GM19468 (cell line): ENCODE results near the gene THUMPD2.
A peak's percentile ranks its signal among the peaks of the same experiment; 100 is the strongest.
"Not testable (repeated sequence)": the region's sequence is repeated elsewhere in the genome, so short reads cannot be mapped to it uniquely, and the experiment has no call there.

Experiments
- ATAC-seq: cut with Tn5 transposase; IDR thresholded peaks from one replicate; pipeline ENCODE4 v1.9.1; 2021; ENCODE audit warnings: mild to moderate bottlenecking, moderate library complexity, moderate number of reproducible peaks; ENCODE audit not compliant: unreplicated experiment; ENCODE audit errors: extremely low read depth

The THUMPD2 gene

GRCh38 chr2:39762448-39762847 lies 16.6 kb downstream of the THUMPD2 start:
- ATAC-seq, result no peak

DNA sequence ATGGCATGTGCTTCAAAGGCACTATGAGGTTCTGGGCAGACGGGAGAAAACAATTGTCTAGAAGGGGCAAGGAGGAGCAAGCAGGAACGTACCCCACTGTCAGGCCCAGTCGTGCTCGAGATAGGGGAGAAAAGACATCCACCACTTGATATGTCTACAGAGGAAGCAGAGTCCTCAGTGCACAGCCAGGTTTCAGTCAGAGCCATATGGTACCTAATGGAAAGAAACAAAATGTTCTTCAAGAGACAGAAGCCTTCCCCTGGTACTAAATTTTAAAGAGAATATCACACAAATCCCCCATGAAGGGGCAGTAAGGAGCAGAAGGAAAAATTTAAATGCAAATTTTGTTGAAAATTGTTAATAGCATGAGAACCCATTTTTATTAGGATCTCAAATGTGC lies 21.9 kb downstream of the THUMPD2 start:
- ATAC-seq, result no peak

- ATAC-seq, result no peak
Measured at GRCh38 chr2:39755466-39755865, 23.6 kb downstream of the THUMPD2 start.

DNA sequence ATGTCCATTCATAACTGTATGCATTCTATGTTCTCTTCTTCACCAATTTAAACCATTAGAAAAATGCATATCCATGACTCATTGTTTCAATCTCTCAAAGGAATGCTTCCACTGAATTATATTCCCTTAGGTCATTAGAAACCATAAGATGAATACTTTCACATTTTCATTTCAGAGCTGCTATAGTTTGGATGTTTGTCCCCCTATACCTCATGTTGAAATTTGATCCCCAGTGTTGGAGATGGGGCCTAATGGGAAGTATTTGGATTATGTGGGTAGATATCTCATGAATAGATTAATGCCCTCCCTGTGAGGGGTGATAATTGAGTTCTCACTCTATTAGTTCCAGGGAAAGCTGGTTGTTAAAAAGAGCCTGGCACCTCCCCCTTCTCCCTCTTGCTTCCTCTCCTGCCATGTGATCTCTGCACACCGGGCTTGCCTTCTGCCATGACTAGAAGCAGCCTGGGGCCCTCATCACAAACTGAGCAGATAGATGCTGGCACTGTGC lies 35.7 kb downstream of the THUMPD2 start:
- no peak for ATAC-seq

GRCh38 chr2:39741871-39742270 lies 37.2 kb downstream of the THUMPD2 start:
- no peak for ATAC-seq

DNA sequence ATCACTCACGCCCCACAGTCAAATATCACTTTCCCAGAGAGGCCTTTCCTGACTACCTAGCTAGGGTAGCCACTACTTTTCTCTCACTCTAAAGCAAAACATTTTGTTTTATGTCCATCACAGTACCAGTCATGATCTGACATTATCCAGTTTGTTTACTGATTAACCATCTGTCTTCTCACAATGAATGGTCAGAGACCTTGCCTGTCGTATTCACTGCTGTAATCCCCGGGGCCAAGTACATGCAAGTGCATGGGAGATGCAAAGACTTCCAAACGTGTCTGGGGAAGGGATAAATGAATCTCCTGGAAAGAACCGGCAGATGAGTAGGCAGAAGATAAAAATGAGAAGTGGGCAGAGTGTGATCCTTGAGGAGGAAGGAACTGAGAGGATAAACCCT lies 39.7 kb downstream of the THUMPD2 start:
- ATAC-seq, result no peak

DNA sequence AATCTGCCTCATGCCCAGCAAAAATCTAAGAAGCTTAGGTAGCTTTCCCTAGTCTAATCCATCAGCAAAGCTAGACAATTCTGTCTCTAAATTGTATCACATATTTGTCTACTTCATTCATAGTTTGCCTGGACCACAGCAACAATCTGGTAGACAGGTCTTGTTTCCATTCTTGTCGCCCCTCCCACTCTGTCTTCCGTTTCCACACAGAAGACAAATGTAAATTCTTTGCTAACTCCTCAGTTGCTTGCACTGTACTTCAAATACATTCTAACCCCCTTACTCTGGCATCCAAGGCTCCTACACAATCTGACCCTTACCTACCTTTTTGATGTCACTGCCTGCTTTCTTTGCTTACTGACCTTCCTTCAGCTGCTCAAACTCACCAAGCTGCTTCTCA lies 40.1 kb downstream of the THUMPD2 start:
- no peak for ATAC-seq

GRCh38 chr2:39737661-39738060 lies 41.4 kb downstream of the THUMPD2 start:
- no peak for ATAC-seq

DNA sequence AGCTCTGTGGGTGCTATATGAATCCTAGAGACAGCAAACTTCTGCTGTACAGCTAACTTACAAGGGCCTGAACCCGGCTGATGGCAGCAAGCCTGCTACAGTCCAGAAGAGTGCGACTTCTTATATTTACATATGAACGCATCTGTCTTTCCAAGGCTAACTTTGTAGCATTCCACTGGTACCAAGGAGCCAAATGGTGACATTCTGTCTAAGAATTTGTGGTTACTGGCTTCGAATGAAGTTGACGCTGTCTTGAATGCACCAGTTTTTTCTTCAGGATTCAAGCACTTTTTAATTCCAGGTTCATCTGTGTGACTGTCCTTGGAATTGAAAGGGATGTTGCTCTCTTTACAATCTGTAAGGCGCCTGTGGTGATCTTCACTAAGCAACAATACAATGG lies 42.4 kb downstream of the THUMPD2 start:
- ATAC-seq, result no peak

GRCh38 chr2:39735648-39736047 lies 43.4 kb downstream of the THUMPD2 start:
- no peak for ATAC-seq

DNA sequence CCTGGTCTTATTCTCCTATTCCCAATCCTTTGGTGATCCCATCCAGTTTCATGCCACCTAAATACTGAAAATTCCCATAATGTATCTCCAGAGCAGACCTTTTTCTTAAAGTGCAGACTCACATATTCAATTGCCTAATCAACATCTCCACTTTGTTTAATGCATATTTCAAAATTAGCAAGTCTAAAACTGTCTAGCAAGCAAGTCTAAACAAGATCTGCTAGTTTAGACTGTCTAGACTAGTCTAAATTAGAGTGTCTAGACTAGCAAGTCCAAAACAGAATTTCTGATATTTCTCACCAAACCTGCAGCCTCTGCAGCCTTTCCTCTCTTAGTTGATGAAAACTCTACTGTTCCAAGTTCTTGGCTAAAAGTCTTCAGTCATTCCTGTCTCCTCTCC lies 44.6 kb downstream of the THUMPD2 start:
- no peak for ATAC-seq

DNA sequence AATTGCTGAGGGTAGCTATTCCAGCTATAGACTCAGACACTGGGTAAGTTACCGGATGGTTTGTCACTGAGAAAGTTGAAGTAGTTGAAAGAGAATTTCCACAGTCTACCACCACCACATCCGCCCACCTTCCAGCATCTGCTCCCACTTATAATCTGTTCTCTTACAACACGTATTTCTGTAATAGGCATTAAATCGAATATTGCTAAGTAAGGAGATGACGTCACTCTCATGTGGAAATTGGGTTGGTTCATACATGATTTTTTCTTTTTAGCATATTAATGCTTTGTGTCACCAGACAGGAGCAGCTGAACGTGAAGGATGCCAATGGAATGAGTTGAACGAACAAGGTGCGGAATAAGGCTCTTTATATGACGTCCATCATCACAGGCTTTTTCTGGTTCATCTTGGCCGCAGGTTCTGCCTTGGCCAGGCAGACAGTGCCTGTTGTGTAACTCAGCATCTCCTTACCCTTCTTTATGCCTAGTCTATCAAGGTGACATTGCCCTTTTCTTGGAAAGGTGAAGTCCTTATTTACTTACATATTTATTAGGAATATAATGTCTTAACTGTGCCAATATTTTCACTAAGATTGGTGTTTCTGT lies 45.9 kb downstream of the THUMPD2 start:
- ATAC-seq, result no peak

- ATAC-seq, result no peak
Measured at GRCh38 chr2:39732482-39732881, 46.6 kb downstream of the THUMPD2 start.

DNA sequence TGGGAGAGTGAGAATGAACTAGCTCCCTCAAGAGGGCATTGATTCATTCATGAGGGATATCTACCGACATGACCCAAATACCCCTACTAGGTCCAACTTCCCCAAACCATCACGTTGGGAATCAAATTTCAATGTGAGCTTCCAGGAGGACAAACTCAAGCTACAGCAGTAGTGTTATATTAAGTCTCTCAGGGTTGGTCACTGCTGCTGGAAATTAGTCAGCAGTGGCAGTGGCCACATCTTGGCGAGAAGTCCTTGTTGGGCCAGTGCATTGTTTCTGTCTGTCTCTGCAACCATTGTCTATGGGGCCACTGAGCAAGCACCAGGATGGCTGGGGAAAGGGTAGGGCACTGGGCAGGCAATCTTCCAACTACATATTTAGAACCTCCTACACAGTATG lies 47.5 kb downstream of the THUMPD2 start:
- no peak for ATAC-seq

DNA sequence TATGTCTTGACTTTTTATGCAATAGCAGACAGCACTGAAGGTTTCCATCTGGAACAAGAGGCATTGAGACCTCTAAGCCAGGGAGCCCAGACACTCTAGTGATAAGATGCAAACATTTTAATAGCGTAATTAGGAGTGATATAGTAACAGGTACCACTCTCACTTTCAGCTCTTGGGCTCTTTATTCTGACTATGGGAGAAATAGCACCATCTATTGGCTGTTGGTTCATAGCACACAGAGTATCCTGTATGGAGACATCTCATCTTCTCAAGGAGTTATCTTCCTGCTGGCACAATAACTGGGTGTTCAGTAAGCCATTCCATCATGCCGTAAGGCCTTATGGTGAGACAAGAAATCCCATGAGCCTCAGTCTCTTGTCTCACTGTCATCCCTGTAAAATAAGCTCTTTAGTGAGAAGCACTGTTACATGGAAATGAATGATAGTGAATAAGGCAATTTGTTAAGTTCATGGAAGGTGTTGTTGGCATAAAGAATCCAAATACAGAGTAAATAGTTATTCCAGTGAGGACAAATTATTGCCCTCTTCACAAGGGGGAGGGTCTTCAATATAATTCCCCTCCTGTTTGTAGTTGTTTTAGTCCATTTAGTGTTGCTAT lies 48.3 kb downstream of the THUMPD2 start:
- ATAC-seq, result no peak

GRCh38 chr2:39730276-39730675 lies 48.8 kb downstream of the THUMPD2 start:
- no peak for ATAC-seq

- peak; percentile 28 for ATAC-seq
Measured at GRCh38 chr2:39728941-39729351, 50.1 kb downstream of the THUMPD2 start.

GRCh38 chr2:39728085-39728484 lies 51.0 kb downstream of the THUMPD2 start:
- not testable (repeated sequence) for ATAC-seq

GRCh38 chr2:39725401-39725800 lies 53.7 kb downstream of the THUMPD2 start:
- ATAC-seq, result no peak

DNA sequence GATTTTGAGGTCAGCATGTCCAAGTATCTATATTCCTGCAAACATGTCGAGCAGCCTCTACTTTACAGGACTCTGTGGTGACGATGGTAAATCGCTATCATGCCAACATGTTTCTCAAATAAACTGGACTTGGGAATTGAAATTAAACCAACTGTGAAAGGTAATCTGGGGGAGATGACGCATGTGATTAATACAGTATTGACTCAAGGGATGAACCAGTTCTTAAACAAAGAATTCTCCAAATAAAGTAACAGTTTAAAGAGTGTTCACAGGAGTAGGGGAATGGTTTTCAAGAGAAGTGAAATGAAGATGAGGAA lies 54.3 kb downstream of the THUMPD2 start:
- no peak for ATAC-seq

DNA sequence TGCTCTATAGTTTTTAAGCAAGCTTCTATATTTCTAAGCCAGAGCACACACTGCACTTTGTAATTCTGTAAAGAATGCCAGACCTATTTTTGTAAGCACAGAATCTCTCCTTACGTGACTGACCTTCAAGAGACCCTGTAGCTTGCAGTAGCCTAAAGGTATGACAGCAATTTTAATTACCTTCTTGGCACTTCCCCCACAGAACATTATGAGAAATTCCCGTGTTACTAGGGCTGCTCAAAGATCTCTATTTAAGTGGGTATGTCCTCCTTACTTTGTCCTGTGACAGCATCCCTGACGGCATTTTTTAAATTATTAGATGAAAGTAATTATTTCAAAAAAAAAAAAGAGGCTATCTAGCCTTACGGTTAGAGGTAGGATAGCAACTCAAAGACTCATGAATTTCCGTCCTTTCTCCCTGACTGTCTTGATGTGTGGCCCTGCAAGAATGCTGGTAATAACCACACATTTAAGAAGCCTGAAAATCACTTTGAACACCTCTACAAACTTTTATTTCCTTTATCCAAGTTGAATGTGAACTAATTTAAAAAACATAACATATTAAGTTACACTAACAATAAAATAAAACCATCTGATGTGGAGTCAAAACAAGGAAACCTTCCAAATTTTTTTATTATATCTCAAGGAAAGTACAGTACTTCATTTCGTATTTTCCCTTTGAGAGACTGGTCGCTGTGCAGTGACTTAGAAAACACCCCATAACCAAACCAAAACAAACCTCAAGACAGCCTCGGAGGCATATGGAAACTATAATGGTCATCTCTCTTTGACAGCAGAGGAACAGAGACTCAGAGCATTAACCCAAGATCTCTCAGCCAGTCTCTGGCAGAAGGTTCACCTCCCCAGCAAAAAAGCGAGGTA lies 54.9 kb downstream of the THUMPD2 start:
- no peak for ATAC-seq
